ENCODE results near the gene CSNK2A3.

CSNK2A3 gene

DNA sequence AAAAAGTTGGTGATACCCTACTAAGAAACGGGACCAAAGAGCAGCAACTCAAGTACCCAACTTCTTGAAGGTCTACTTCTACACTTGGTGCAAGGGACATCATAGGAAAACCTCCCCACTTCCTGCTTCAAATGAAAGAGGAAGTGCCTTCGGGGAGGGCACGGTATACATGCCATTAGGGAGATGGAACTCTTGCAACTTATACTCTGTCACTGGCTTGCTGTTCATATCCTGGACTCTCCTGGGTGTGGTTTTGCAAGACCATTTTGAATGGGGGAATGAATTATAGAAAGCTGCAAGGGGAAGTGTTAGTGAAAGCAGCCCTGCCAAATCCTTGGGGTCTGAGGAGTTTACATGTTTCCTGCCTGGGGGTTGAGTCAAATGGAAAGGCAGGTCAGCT is 41.9 kb downstream of the CSNK2A3 start:
- Histone ChIP-seq H3K9me3 (ENCODE audit: control insufficient read depth, low read length) (no peaks in the 10 kb centered on the region), H3K4me3 (ENCODE audit: low read length) (no peak overlapping the region), H3K36me3 (ENCODE audit: control insufficient read depth, insufficient read depth, low read length, severe bottlenecking) (no peaks in the 10 kb centered on the region), H3K27me3 (replicated peaks; ENCODE audit: control insufficient read depth, insufficient read depth, low read length) (peaks cover 5% of the 10 kb centered on the region), H3K9ac (ENCODE audit: low read length) (no peak overlapping the region), H3K4me1 (ENCODE audit: control insufficient read depth, insufficient read depth, low read length) (peaks cover 12% of the 10 kb centered on the region)
- no peak for DNase-seq (ENCODE audit: low read depth)

DNA sequence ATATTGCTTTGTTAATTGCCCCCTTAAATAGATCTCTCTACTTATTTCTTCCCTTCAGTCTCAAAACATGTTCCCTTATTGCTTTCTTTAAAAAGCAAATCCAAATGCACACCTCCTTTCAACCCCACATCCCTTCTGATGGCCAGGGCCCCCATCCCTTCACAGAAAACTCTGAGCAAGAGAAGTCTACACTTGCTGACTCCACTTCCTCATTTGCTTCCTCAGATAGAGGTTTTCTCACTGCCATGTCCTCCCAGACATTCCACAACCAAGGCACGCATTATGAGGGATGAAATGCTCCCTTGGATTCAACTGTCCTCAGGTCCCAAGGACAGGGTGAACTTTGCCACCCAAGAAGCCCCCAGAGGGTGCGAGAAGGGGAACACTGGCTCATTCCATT is 43.1 kb downstream of the CSNK2A3 start:
- no peaks in the 10 kb centered on the region for H3K36me3 ChIP-seq (ENCODE audit: control insufficient read depth, insufficient read depth, low read length, severe bottlenecking)
- H3K4me1 ChIP-seq (ENCODE audit: control insufficient read depth, insufficient read depth, low read length) = peaks cover 12% of the 10 kb centered on the region
- no peak overlapping the region for H3K4me3 ChIP-seq (ENCODE audit: low read length)
- no peak overlapping the region for H3K9ac ChIP-seq (ENCODE audit: low read length)
- H3K27me3 ChIP-seq (replicated peaks; ENCODE audit: control insufficient read depth, insufficient read depth, low read length) = peaks cover 5% of the 10 kb centered on the region
- no peaks in the 10 kb centered on the region for H3K9me3 ChIP-seq (ENCODE audit: control insufficient read depth, low read length)
- DNase-seq (ENCODE audit: low read depth) = no peak

- peaks cover 12% of the 10 kb centered on the region for H3K27me3 ChIP-seq (replicated peaks; ENCODE audit: control insufficient read depth, insufficient read depth, low read length)
- H3K36me3 ChIP-seq (ENCODE audit: control insufficient read depth, insufficient read depth, low read length, severe bottlenecking) = no peaks in the 10 kb centered on the region
- no peak for DNase-seq (ENCODE audit: low read depth)
- no peak overlapping the region for H3K4me3 ChIP-seq (ENCODE audit: low read length)
- H3K9ac ChIP-seq (ENCODE audit: low read length) = no peak overlapping the region
- H3K4me1 ChIP-seq (ENCODE audit: control insufficient read depth, insufficient read depth, low read length) = peaks cover under 1% of the 10 kb centered on the region
- H3K9me3 ChIP-seq (ENCODE audit: control insufficient read depth, low read length) = no peaks in the 10 kb centered on the region
Observed at GRCh38 chr11:11308249-11308648, 44.8 kb downstream of the CSNK2A3 start.

GRCh38 chr11:11306855-11307254 is 46.2 kb downstream of the CSNK2A3 start:
- Histone ChIP-seq H3K27me3 (replicated peaks; ENCODE audit: control insufficient read depth, insufficient read depth, low read length) (peaks cover 17% of the 10 kb centered on the region), H3K4me1 (ENCODE audit: control insufficient read depth, insufficient read depth, low read length) (no peaks in the 10 kb centered on the region), H3K4me3 (ENCODE audit: low read length) (no peak overlapping the region), H3K9ac (ENCODE audit: low read length) (no peak overlapping the region), H3K36me3 (ENCODE audit: control insufficient read depth, insufficient read depth, low read length, severe bottlenecking) (no peaks in the 10 kb centered on the region), H3K9me3 (ENCODE audit: control insufficient read depth, low read length) (no peaks in the 10 kb centered on the region)
- no peak for DNase-seq (ENCODE audit: low read depth)

- H3K4me3 ChIP-seq (ENCODE audit: low read length) = no peak overlapping the region
- H3K9me3 ChIP-seq (ENCODE audit: control insufficient read depth, low read length) = no peaks in the 10 kb centered on the region
- DNase-seq (ENCODE audit: low read depth) = no peak
- H3K36me3 ChIP-seq (ENCODE audit: control insufficient read depth, insufficient read depth, low read length, severe bottlenecking) = no peaks in the 10 kb centered on the region
- no peak overlapping the region for H3K9ac ChIP-seq (ENCODE audit: low read length)
- H3K27me3 ChIP-seq (replicated peaks; ENCODE audit: control insufficient read depth, insufficient read depth, low read length) = peaks cover 23% of the 10 kb centered on the region
- H3K4me1 ChIP-seq (ENCODE audit: control insufficient read depth, insufficient read depth, low read length) = no peaks in the 10 kb centered on the region
Observed at GRCh38 chr11:11304550-11304949, 48.5 kb downstream of the CSNK2A3 start.

DNA sequence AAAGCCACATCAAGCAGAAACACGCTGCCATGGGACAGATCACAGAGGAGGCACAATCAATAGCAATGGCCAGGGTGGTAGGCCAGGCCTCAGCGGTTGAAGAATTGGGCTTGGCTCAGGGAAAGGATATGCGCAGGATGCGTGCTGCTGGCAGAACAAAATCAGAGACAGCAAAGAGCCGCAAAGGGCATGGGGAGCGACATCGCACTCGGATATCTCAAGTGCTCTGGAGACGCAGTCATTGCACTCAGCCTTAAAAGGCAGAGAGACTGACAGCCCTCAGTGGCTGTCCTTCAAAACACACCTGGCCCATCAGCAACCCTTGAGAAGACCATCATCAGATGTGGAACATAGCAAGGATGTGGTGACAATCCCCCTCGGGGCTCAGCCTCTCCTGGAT is 50.5 kb downstream of the CSNK2A3 start:
- H3K9ac ChIP-seq (ENCODE audit: low read length) = no peak overlapping the region
- H3K9me3 ChIP-seq (ENCODE audit: control insufficient read depth, low read length) = no peaks in the 10 kb centered on the region
- no peak overlapping the region for H3K4me3 ChIP-seq (ENCODE audit: low read length)
- H3K4me1 ChIP-seq (ENCODE audit: control insufficient read depth, insufficient read depth, low read length) = no peaks in the 10 kb centered on the region
- no peaks in the 10 kb centered on the region for H3K36me3 ChIP-seq (ENCODE audit: control insufficient read depth, insufficient read depth, low read length, severe bottlenecking)
- peaks cover 21% of the 10 kb centered on the region for H3K27me3 ChIP-seq (replicated peaks; ENCODE audit: control insufficient read depth, insufficient read depth, low read length)
- DNase-seq (ENCODE audit: low read depth) = no peak

Measured in adipocyte (in vitro differentiated cells).